Endodermal cell (in vitro differentiated cells): ENCODE data around the gene AFF1. TPM values are rescaled to one million over a fixed set of nuclear protein-coding genes. Genes with fewer than 3 reads are reported as not detected.

Experiments used
- DNase-seq: peaks from one replicate; pipeline ENCODE4 v3.0.0-alpha.2; 2017
- H3K27ac ChIP-seq: 2 replicates; pipeline ENCODE4 v1.5.1; 2013; ENCODE audit warnings: mild to moderate bottlenecking, low read depth, low read length, moderate library complexity
- H3K27me3 ChIP-seq: 2 replicates; pipeline ENCODE4 v1.6.1; 2013; ENCODE audit warnings: mild to moderate bottlenecking, low read length, moderate library complexity; ENCODE audit not compliant: insufficient read depth, control insufficient read depth, poor library complexity, severe bottlenecking
- H3K36me3 ChIP-seq: 2 replicates; pipeline ENCODE4 v1.7.0; 2013; ENCODE audit warnings: mild to moderate bottlenecking, low read length, moderate library complexity; ENCODE audit not compliant: control insufficient read depth, insufficient read depth
- H3K4me1 ChIP-seq: one replicate; pipeline ENCODE4 v1.7.0; 2013; ENCODE audit warnings: low read length; ENCODE audit not compliant: control insufficient read depth, insufficient read depth
- H3K4me3 ChIP-seq: 2 replicates; pipeline ENCODE4 v1.5.1; 2013; ENCODE audit warnings: mild to moderate bottlenecking, low read length, moderate library complexity
- H3K9ac ChIP-seq: 2 replicates; pipeline ENCODE4 v1.6.1; 2013; ENCODE audit warnings: mild to moderate bottlenecking, low read length, moderate library complexity; ENCODE audit not compliant: poor library complexity, severe bottlenecking; ENCODE audit errors: extremely low read depth
- H3K9me3 ChIP-seq: 2 replicates; pipeline ENCODE4 v1.6.1; 2013; ENCODE audit warnings: mild to moderate bottlenecking, low read length, moderate library complexity; ENCODE audit not compliant: control insufficient read depth
- H3K27ac Mint-ChIP-seq: 2 replicates; pipeline ENCODE4 v1.8.0; 2020; ENCODE audit warnings: mixed read lengths
- H3K27me3 Mint-ChIP-seq: 2 replicates; pipeline ENCODE4 v1.8.0; 2021; ENCODE audit warnings: mild to moderate bottlenecking, mixed read lengths; ENCODE audit not compliant: insufficient read depth
- H3K36me3 Mint-ChIP-seq: 2 replicates; pipeline ENCODE4 v1.8.0; 2020; ENCODE audit warnings: low read depth, mixed read lengths
- H3K4me1 Mint-ChIP-seq: 2 replicates; pipeline ENCODE4 v1.8.0; 2020; ENCODE audit warnings: mixed read lengths
- H3K4me3 Mint-ChIP-seq: 2 replicates; pipeline ENCODE4 v1.8.0; 2020; ENCODE audit warnings: mild to moderate bottlenecking, moderate library complexity, mixed read lengths
- H3K9me3 Mint-ChIP-seq: 2 replicates; pipeline ENCODE4 v1.8.0; 2020; ENCODE audit warnings: mild to moderate bottlenecking, mixed read lengths
- WGBS, 2 experiments: methylation state at CpG; one replicate each; pipeline versions ENCODE4 v1.1.5 to v1.1.7; 2013; ENCODE audit warnings: missing lambda C conversion rate in 2 of 2, mixed read lengths in 1 of 2; ENCODE audit not compliant: insufficient coverage in 1 of 2, insufficient read length in 1 of 2; 5-methylcytosine and 5-hydroxymethylcytosine counted together
- total RNA-seq, 2 donors: library from RNA; stranded (reverse); fragmentation: NEBNext Ultra II Directional in 1 of 2; extraction: Animal tissue kit (Norgen Biotek cat#: 25700) in 1 of 2; gene quantifications; 2 replicates in 1 of 2; 3 replicates in 1 of 2; pipeline ENCODE4 v1.2.1, GENCODE V29; 2021
- TF ChIP-seq, protein P1 (sequence below): fragments of 200-600 bp; sonication (generic); conservative IDR thresholded peaks from 2 replicates; pipeline ENCODE4 v1.5.0; 2021; ENCODE audit warnings: antibody characterized with exemption, mild to moderate bottlenecking

AFF1 gene
- total RNA-seq, 2 donors from 2014 or later: 134 to 171 TPM

DNA sequence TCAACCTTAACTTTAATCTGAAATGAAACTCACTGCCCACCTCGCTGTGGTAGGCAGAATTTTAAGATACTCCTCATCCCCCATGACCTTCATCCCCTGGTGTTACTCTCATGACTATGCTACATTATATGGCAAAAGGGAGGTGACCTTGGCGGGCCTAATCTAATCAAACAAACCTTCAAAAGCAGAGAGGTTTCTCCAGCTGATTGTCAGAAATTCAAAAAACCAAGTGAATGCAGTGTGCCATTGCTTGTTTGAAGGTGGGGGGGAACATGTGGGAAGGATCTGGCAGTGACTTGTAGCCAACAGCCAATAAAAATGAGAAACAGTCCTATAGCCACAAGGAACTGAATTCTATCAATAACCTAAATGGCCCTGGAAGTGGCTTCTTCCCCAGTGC lies 237.1 kb downstream of the AFF1 start:
- DNase-seq: no peak
- Histone ChIP-seq H3K4me1 (no peaks in the 10 kb centered on the region), H3K36me3 (no peaks in the 10 kb centered on the region), H3K4me3 (no peak overlapping the region), H3K9me3 (no peaks in the 10 kb centered on the region), H3K9ac (no peak overlapping the region), H3K27me3 (no peaks in the 10 kb centered on the region), H3K27ac (no peak overlapping the region)
- Mint-ChIP-seq H3K4me1 (no peaks in the 10 kb centered on the region), H3K4me3 (no peak overlapping the region), H3K36me3 (no peaks in the 10 kb centered on the region), H3K27me3 (no peaks in the 10 kb centered on the region), H3K9me3 (no peaks in the 10 kb centered on the region), H3K27ac (no peak overlapping the region)
- TF ChIP-seq, protein P1, sequence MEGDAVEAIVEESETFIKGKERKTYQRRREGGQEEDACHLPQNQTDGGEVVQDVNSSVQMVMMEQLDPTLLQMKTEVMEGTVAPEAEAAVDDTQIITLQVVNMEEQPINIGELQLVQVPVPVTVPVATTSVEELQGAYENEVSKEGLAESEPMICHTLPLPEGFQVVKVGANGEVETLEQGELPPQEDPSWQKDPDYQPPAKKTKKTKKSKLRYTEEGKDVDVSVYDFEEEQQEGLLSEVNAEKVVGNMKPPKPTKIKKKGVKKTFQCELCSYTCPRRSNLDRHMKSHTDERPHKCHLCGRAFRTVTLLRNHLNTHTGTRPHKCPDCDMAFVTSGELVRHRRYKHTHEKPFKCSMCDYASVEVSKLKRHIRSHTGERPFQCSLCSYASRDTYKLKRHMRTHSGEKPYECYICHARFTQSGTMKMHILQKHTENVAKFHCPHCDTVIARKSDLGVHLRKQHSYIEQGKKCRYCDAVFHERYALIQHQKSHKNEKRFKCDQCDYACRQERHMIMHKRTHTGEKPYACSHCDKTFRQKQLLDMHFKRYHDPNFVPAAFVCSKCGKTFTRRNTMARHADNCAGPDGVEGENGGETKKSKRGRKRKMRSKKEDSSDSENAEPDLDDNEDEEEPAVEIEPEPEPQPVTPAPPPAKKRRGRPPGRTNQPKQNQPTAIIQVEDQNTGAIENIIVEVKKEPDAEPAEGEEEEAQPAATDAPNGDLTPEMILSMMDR: no peak
- 96 to 100% methylated on average over 1 to 2 of the region's 2 CpGs for whole genome bisulfite sequencing, 2 experiments

DNA sequence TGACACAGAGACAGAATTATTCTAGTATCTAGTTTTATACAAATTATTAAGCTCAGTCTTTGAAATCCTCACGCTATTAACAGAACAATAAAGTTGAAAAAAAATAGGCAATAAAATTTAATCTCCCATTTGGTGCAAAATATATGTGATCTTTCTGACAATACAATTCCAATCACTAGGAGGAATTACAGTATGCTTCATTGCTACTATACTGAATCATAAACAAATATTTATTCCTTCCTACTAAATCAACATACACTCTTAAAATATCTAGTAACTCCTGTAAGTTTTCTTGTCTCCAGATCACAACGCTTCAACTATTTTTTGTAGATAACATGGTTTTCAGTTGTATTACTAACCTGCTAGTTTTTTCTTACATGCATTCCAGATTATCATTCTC lies 239.9 kb downstream of the AFF1 start:
- Histone ChIP-seq H3K27me3 (no peaks in the 10 kb centered on the region), H3K9me3 (no peaks in the 10 kb centered on the region), H3K36me3 (no peaks in the 10 kb centered on the region), H3K4me1 (no peaks in the 10 kb centered on the region), H3K9ac (no peak overlapping the region), H3K27ac (no peak overlapping the region), H3K4me3 (no peak overlapping the region)
- TF ChIP-seq, protein P1: no peak
- Mint-ChIP-seq H3K4me1 (no peaks in the 10 kb centered on the region), H3K27me3 (no peaks in the 10 kb centered on the region), H3K27ac (no peak overlapping the region), H3K36me3 (no peaks in the 10 kb centered on the region), H3K4me3 (no peak overlapping the region), H3K9me3 (no peaks in the 10 kb centered on the region)
- 100% methylated on average over 1 to 2 of the region's 2 CpGs for WGBS, 2 experiments
- DNase-seq: no peak

DNA sequence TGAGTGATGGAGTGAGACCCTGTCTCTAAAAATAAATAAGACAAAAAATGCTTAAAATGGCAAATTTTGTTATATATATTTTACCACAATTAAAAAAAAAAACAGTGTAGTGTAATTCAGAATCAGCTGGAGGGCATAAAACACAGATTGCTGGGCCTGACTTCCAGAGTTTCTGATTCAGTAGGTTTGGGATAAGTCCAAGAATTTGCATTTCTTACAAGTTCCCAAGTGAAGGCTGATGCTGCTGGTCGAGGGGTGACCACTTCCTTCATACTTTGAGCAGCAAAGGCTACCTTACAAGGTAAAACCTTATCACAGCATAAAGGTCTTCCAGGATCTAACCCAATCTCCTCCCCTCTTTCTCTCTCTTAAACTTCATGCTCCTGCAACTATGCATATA lies 244.9 kb downstream of the AFF1 start:
- H3K36me3 Mint-ChIP-seq: no peaks in the 10 kb centered on the region
- no peaks in the 10 kb centered on the region for H3K36me3 ChIP-seq
- H3K4me3 ChIP-seq: no peak overlapping the region
- no peak for DNase-seq
- H3K9me3 ChIP-seq: no peaks in the 10 kb centered on the region
- no peaks in the 10 kb centered on the region for H3K9me3 Mint-ChIP-seq
- no peak overlapping the region for H3K9ac ChIP-seq
- H3K27ac ChIP-seq: no peak overlapping the region
- H3K4me1 Mint-ChIP-seq: peaks cover 4% of the 10 kb centered on the region
- WGBS, 2 experiments: 85% methylated on average over 1 of the region's 1 CpG; no CpG with 5 or more reads in 1 of the 2 experiments
- no peaks in the 10 kb centered on the region for H3K4me1 ChIP-seq
- no peaks in the 10 kb centered on the region for H3K27me3 Mint-ChIP-seq
- no peak overlapping the region for H3K4me3 Mint-ChIP-seq
- H3K27me3 ChIP-seq: no peaks in the 10 kb centered on the region
- H3K27ac Mint-ChIP-seq: no peak overlapping the region
- TF ChIP-seq, protein P1: no peak
